KG1 (cell line): ENCODE results near the gene SENP3.

ENCODE experiments used
- DNase-seq: peaks from one replicate; lab custom pipeline; 2025; lab: John Stamatoyannopoulos, UW

Gene SENP3

GRCh38 chr17:7561589-7562207 is at the start of gene SENP3:
SENP3 (plus strand) TSS chr17:7561919; CDS start chr17:7563077, 1,158 bp downstream.
- peak; percentile 41 for DNase-seq

GRCh38 chr17:7512105-7512504 is 49.6 kb upstream of the SENP3 start:
- no peak for DNase-seq

- DNase-seq: no peak
Measured at GRCh38 chr17:7512824-7513540, 48.7 kb upstream of the SENP3 start.

- DNase-seq: no peak
Measured at GRCh38 chr17:7513850-7514419, 47.8 kb upstream of the SENP3 start.

GRCh38 chr17:7515911-7516610 is 45.7 kb upstream of the SENP3 start:
- DNase-seq: no peak

GRCh38 chr17:7523033-7523432 is 38.7 kb upstream of the SENP3 start:
- no peak for DNase-seq

- DNase-seq: no peak
Measured at GRCh38 chr17:7528842-7529241, 32.9 kb upstream of the SENP3 start.

GRCh38 chr17:7530023-7530900 is 31.5 kb upstream of the SENP3 start:
- no peak for DNase-seq

- no peak for DNase-seq
Measured at GRCh38 chr17:7538050-7538449, 23.7 kb upstream of the SENP3 start.

GRCh38 chr17:7538891-7539545 is 22.7 kb upstream of the SENP3 start:
- no peak for DNase-seq

GRCh38 chr17:7541074-7541621 is 20.6 kb upstream of the SENP3 start:
- DNase-seq: no peak

GRCh38 chr17:7544911-7545310 is 16.8 kb upstream of the SENP3 start:
- DNase-seq: no peak

- no peak for DNase-seq
Measured at GRCh38 chr17:7548585-7549400, 12.9 kb upstream of the SENP3 start, which contains the start of gene TNFSF12. TNFSF12 (plus strand) TSS chr17:7549058; CDS start chr17:7549154, 96 bp downstream.

GRCh38 chr17:7549401-7550055 is 12.2 kb upstream of the SENP3 start:
- DNase-seq: no peak

GRCh38 chr17:7550344-7550743 is 11.4 kb upstream of the SENP3 start:
- DNase-seq: no peak

GRCh38 chr17:7551396-7551795 is 10.3 kb upstream of the SENP3 start:
- DNase-seq: no peak

GRCh38 chr17:7552621-7553051 is 9.1 kb upstream of the SENP3 start:
- no peak for DNase-seq

GRCh38 chr17:7553356-7553755 is 8.4 kb upstream of the SENP3 start:
- DNase-seq: no peak

- DNase-seq: no peak
Measured at GRCh38 chr17:7555320-7555948, 6.3 kb upstream of the SENP3 start.
